Naive thymus-derived CD8-positive, alpha-beta T cell (primary cell): ENCODE results near the gene CCPG1. TPM values are rescaled to one million over a fixed set of nuclear protein-coding genes. Genes with fewer than 3 reads are reported as not detected.
A peak's percentile ranks its signal among the peaks of the same experiment; 100 is the strongest.

Source experiments
- ATAC-seq, 2 donors: fragments of 150-1000 bp; cut with Tn5 transposase in 1 of 2; sonication (Bioruptor Pico), chemical (Tn5 transposase) in 1 of 2; 1 replicate in 1 of 2; 2 replicates in 1 of 2; pipeline ENCODE4 v1.10.0; 2021; ENCODE audit warnings: mild to moderate bottlenecking in 2 of 2, moderate library complexity in 2 of 2
- POLR2A ChIA-PET: fragments of 350-600 bp; sonication (Branson Sonifier 250); formaldehyde crosslinking; loops from one replicate; lab custom pipeline; 2021; ENCODE audit warnings: antibody characterized with exemption; lab: Charles Lee
- DNase-seq, 10 donors: peaks; one replicate each; pipeline versions ENCODE4 v3.0.0 to v3.0.0-alpha.2; 2020 to 2022
- H3K27ac Mint-ChIP-seq, 10 donors: one replicate each; pipeline ENCODE4 v1.8.0; 2020 to 2022; ENCODE audit warnings: mild to moderate bottlenecking in 10 of 10, mixed read lengths in 10 of 10, moderate library complexity in 4 of 10, inconsistent platforms in 1 of 10
- H3K27me3 Mint-ChIP-seq, 5 donors: one replicate each; pipeline ENCODE4 v1.8.0; 2021 to 2022; ENCODE audit warnings: mixed read lengths in 5 of 5
- H3K36me3 Mint-ChIP-seq, 3 donors: one replicate each; pipeline ENCODE4 v1.8.0; 2020 to 2022; ENCODE audit warnings: mixed read lengths in 3 of 3, mild to moderate bottlenecking in 2 of 3, inconsistent platforms in 1 of 3
- H3K4me1 Mint-ChIP-seq, 4 donors: one replicate each; pipeline ENCODE4 v1.8.0; 2021 to 2022; ENCODE audit warnings: mixed read lengths in 4 of 4
- H3K4me3 Mint-ChIP-seq, 10 donors: one replicate each; pipeline ENCODE4 v1.8.0; 2020 to 2022; ENCODE audit warnings: mild to moderate bottlenecking in 10 of 10, mixed read lengths in 10 of 10, moderate library complexity in 6 of 10, inconsistent platforms in 1 of 10
- H3K9me3 Mint-ChIP-seq, 9 donors: one replicate each; pipeline ENCODE4 v1.8.0; 2020 to 2022; ENCODE audit warnings: mixed read lengths in 9 of 9, mild to moderate bottlenecking in 3 of 9, inconsistent platforms in 1 of 9, moderate library complexity in 1 of 9
- polyA plus RNA-seq, 3 donors: library from polyadenylated mRNA; unstranded; fragments of 300-500 nt; fragmentation: Illumina TruSeq; gene quantifications; one replicate each; pipeline ENCODE4 v1.2.3, GENCODE V29; 2021
- total RNA-seq, 8 experiments: library from RNA in 2 of 8; stranded (reverse) in 2 of 8; gene quantifications; one replicate each; pipeline ENCODE4 v1.2.3 and lab custom pipeline; 2021 to 2026

Gene CCPG1
- total and polyA plus RNA-seq, 5 experiments from 2014 or later = 13.1 to 30.9 (median 30.4) TPM

DNA sequence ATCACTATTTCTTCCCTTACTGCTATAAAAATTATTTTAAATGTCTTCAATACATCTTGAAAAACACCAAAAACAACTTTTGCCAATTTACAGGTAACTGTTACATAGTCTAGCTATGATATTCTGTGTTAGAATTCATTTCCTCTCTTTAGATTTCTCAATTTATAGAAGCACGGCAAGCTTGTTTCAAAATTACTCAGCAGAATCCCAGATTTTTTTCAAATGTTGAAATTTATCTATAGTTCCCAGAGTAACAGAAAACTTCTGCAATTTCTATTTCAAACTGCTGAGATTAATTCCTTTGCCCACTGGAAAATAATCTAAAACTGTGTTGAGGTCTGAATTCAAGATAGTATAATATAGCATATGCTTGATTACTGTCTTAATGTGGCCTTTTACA lies 41.2 kb downstream of the CCPG1 start:
- Mint-ChIP-seq H3K9me3 (no peaks in the 10 kb centered on the region), H3K27me3 (no peaks in the 10 kb centered on the region), H3K27ac (no peak overlapping the region), H3K4me1 (no peaks in the 10 kb centered on the region), H3K36me3 (peaks cover 0 to 65% (median 23%) of the 10 kb centered on the region in 3 donors), H3K4me3 (no peak overlapping the region)
- POLR2A ChIA-PET = no interaction called here
- no peak for ATAC-seq
- DNase-seq = no peak

GRCh38 chr15:55362641-55363040 lies 45.5 kb downstream of the CCPG1 start:
- Mint-ChIP-seq H3K36me3 (peaks cover 0 to 55% (median 10%) of the 10 kb centered on the region in 3 donors), H3K27me3 (no peaks in the 10 kb centered on the region), H3K27ac (no peak overlapping the region), H3K4me1 (peaks cover 0 to 2% (median 0%) of the 10 kb centered on the region in 4 donors), H3K4me3 (no peak overlapping the region), H3K9me3 (no peaks in the 10 kb centered on the region)
- POLR2A ChIA-PET = interaction anchor here (0.8 kb wide), 1 partner anchor 44 kb away, joined by 3 read pairs; the partner anchor contains the start of genes PIGB and PIGBOS1
- ATAC-seq (no peak), DNase-seq (no peak)

- peak overlapping the region in 2 of 10 donors; percentile 7 to 8 for H3K27ac Mint-ChIP-seq
- peaks cover 0 to 64% (median 9%) of the 10 kb centered on the region in 3 donors for H3K36me3 Mint-ChIP-seq
- no peaks in the 10 kb centered on the region for H3K27me3 Mint-ChIP-seq
- no peaks in the 10 kb centered on the region for H3K9me3 Mint-ChIP-seq
- POLR2A ChIA-PET = no interaction called here
- no peak overlapping the region for H3K4me3 Mint-ChIP-seq
- no peak for DNase-seq
- ATAC-seq = no peak
- peaks cover 0 to 2% (median 0%) of the 10 kb centered on the region in 4 donors for H3K4me1 Mint-ChIP-seq
Measured at GRCh38 chr15:55361048-55361447, 47.1 kb downstream of the CCPG1 start.

- POLR2A ChIA-PET = no interaction called here
- no peak for DNase-seq
- Mint-ChIP-seq H3K4me1 (peaks cover 0 to 2% (median 0%) of the 10 kb centered on the region in 4 donors), H3K27me3 (no peaks in the 10 kb centered on the region), H3K36me3 (peaks cover 0 to 71% (median 13%) of the 10 kb centered on the region in 3 donors), H3K4me3 (no peak overlapping the region), H3K9me3 (no peaks in the 10 kb centered on the region), H3K27ac (peak overlapping the region in 4 of 10 donors; percentile 7 to 36 (median 22))
- no peak for ATAC-seq
Measured at GRCh38 chr15:55360256-55360655, 47.9 kb downstream of the CCPG1 start.

DNA sequence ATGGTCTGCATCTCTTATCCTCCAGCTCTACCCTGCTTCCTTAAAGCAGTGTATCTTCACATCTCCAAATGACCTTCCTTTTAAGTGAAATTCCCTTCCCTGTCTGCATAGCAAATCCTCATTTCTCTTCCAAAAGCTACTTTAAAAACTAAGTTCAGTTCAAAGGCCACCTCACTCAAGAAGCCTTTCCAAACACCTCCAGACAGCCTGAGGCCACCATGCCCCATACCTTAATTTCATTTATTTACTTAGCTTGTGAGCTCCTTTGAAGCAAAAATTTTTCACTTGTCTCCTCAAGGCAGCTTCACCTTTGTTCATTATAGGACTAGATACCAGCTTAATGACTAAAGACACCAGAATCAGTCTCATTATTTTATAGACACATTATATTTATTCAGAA lies 49.7 kb downstream of the CCPG1 start:
- H3K36me3 Mint-ChIP-seq = peaks cover 0 to 74% (median 14%) of the 10 kb centered on the region in 3 donors
- H3K4me3 Mint-ChIP-seq = no peak overlapping the region
- H3K27me3 Mint-ChIP-seq = no peaks in the 10 kb centered on the region
- H3K4me1 Mint-ChIP-seq = peaks cover 0 to 2% (median under 1%) of the 10 kb centered on the region in 4 donors
- ATAC-seq (no peak), DNase-seq (no peak)
- H3K9me3 Mint-ChIP-seq = no peaks in the 10 kb centered on the region
- POLR2A ChIA-PET = no interaction called here
- peak overlapping the region in 8 of 10 donors; percentile 1 to 78 (median 48) for H3K27ac Mint-ChIP-seq

- Mint-ChIP-seq H3K36me3 (peaks cover 0 to 67% (median 14%) of the 10 kb centered on the region in 3 donors), H3K27ac (no peak overlapping the region), H3K4me3 (no peak overlapping the region), H3K9me3 (no peaks in the 10 kb centered on the region), H3K4me1 (peaks cover 0 to 2% (median under 1%) of the 10 kb centered on the region in 4 donors), H3K27me3 (no peaks in the 10 kb centered on the region)
- DNase-seq (no peak), ATAC-seq (no peak)
- POLR2A ChIA-PET = no interaction called here
Measured at GRCh38 chr15:55357774-55358173, 50.4 kb downstream of the CCPG1 start.

DNA sequence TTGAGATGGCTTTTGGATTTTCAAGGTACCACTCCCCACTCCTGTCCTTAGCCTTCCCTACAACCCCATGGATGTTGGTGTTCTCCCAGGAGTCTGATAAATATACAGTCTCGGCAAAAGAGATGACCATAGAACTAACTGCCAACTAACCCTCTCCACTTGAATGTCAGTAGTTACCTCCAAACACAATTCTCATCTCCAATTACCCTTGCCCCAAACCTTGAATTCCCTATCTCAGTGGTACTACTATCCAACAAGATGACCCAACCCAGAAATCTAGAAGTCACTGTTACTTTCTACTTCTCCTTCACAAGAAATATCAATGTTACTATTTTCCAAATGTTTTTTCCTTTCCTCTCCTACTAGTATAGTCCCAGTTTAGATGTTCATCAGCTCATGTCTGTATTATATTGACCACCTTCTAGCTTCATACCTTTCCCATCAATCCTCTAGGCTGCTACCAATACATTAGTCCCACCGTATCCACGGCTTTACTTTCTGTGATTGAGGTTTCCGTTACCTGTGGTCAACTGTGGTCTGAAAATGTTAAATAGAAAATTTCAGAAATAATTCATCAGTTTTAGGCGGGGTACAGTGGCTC lies 51.1 kb downstream of the CCPG1 start:
- Mint-ChIP-seq H3K27me3 (no peaks in the 10 kb centered on the region), H3K9me3 (no peaks in the 10 kb centered on the region), H3K4me3 (no peak overlapping the region), H3K27ac (peak overlapping the region in 2 of 10 donors; percentile 2), H3K36me3 (peaks cover 0 to 66% (median 14%) of the 10 kb centered on the region in 3 donors), H3K4me1 (peaks cover 0 to 2% (median under 1%) of the 10 kb centered on the region in 4 donors)
- POLR2A ChIA-PET = no interaction called here
- no peak for DNase-seq
- ATAC-seq = no peak

DNA sequence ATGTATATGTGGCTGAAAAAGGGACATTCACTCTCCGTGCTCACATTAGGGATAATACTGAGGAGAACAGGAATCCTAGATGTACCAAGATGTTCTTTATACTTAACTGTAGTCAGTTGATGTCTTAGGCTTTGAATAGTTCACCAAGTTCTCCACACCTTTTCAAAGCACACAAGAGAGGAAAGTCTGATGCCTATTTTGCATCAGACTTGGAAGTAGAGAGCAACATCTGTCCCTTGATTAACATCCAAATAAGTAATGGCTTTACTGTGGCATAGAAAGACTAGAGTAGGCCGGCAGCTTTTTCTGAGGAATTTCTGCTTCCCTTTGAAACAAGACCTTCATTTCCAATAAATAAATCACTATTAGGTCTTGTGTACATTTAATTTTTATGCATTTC lies 55.1 kb downstream of the CCPG1 start:
- H3K36me3 Mint-ChIP-seq = peaks cover 0 to 64% (median 10%) of the 10 kb centered on the region in 3 donors
- H3K27me3 Mint-ChIP-seq = no peaks in the 10 kb centered on the region
- ATAC-seq (no peak), DNase-seq (no peak)
- no peak overlapping the region for H3K27ac Mint-ChIP-seq
- H3K4me1 Mint-ChIP-seq = peaks cover 0 to 1% (median 0%) of the 10 kb centered on the region in 4 donors
- H3K9me3 Mint-ChIP-seq = no peaks in the 10 kb centered on the region
- POLR2A ChIA-PET = no interaction called here
- H3K4me3 Mint-ChIP-seq = no peak overlapping the region

DNA sequence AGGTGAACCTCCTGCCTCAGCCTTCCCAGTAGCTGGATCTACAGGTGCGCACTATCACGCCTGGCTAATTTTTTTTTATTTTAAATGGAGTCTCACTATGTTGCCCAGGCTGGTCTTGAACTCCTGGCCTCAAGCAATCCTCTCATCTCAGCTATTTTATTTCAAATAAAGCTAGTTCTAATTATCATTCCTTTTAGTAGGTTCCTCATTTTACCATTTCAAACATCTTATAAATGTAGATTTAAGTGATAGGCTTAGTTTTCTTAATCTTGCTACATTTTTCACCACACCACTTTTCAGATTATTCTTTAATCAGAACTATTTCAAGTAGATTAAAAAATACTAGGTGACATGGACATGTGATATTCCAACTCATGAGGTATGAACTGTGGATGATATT lies 58.9 kb downstream of the CCPG1 start:
- H3K36me3 Mint-ChIP-seq = peaks cover 5 to 56% (median 17%) of the 10 kb centered on the region in 3 donors
- no peaks in the 10 kb centered on the region for H3K9me3 Mint-ChIP-seq
- no peak overlapping the region for H3K4me3 Mint-ChIP-seq
- no peak for DNase-seq
- no peak overlapping the region for H3K27ac Mint-ChIP-seq
- no peak for ATAC-seq
- H3K27me3 Mint-ChIP-seq = no peaks in the 10 kb centered on the region
- POLR2A ChIA-PET = no interaction called here
- peaks cover 0 to 1% (median 0%) of the 10 kb centered on the region in 4 donors for H3K4me1 Mint-ChIP-seq

GRCh38 chr15:55348281-55348778 lies 59.8 kb downstream of the CCPG1 start:
- ATAC-seq = no peak
- Mint-ChIP-seq H3K27ac (peak overlapping the region in 3 of 10 donors; percentile 32 to 72 (median 51)), H3K36me3 (peaks cover 5 to 58% (median 24%) of the 10 kb centered on the region in 3 donors), H3K27me3 (no peaks in the 10 kb centered on the region), H3K9me3 (no peaks in the 10 kb centered on the region), H3K4me1 (no peaks in the 10 kb centered on the region), H3K4me3 (no peak overlapping the region)
- DNase-seq = no peak
- POLR2A ChIA-PET = no interaction called here

DNA sequence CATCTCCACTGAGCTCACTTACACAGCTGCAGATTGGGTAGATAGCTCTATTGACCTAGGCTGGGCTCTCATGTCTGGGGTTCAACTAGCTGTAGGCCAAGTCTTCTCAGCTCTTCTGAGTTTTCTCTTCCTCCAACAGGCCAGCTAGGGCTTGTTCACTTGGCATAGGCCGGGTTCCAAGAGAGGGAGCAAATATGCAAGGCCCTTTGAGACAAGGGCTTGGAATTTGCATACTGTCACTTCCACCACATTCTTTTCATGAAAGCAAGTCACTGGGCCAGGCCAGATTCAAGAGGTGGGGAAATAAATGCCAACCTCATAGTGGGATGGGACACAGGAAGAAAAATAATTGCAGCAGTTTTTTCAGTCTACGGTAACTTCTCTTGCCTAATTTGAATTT lies 64.0 kb downstream of the CCPG1 start:
- peaks cover 0 to 1% (median 0%) of the 10 kb centered on the region in 4 donors for H3K4me1 Mint-ChIP-seq
- DNase-seq (no peak), ATAC-seq (no peak)
- no peaks in the 10 kb centered on the region for H3K27me3 Mint-ChIP-seq
- peaks cover 5 to 55% (median 24%) of the 10 kb centered on the region in 3 donors for H3K36me3 Mint-ChIP-seq
- no peak overlapping the region for H3K4me3 Mint-ChIP-seq
- peak overlapping the region in 6 of 10 donors; percentile 48 to 86 (median 56) for H3K27ac Mint-ChIP-seq
- POLR2A ChIA-PET = no interaction called here
- no peaks in the 10 kb centered on the region for H3K9me3 Mint-ChIP-seq

DNA sequence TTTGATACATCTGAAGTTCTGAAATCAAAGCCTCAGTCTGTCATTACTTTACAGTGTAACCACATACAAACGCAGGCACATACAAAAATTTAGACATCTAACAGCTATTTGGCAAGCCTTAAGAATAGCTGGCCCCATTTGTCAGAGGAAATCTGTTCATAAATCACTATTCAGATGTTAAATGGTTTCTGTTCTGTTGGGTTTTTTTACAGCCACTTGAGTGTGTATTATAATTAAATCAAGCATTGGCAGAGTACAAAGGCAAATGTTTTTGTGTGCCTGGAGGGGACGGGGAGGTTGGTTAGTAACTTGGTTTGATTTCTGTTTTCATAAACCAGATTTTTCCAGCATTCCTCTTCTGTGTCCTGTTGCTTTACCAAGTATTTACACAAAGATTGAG lies 65.0 kb downstream of the CCPG1 start:
- Mint-ChIP-seq H3K27ac (peak overlapping the region in 1 of 10 donors; percentile 49), H3K36me3 (peaks cover 5 to 60% (median 24%) of the 10 kb centered on the region in 3 donors), H3K4me3 (no peak overlapping the region), H3K9me3 (no peaks in the 10 kb centered on the region), H3K27me3 (no peaks in the 10 kb centered on the region), H3K4me1 (peaks cover 0 to 1% (median 0%) of the 10 kb centered on the region in 4 donors)
- ATAC-seq (no peak), DNase-seq (no peak)
- POLR2A ChIA-PET = no interaction called here

- no peaks in the 10 kb centered on the region for H3K27me3 Mint-ChIP-seq
- ATAC-seq (no peak), DNase-seq (no peak)
- POLR2A ChIA-PET = no interaction called here
- H3K27ac Mint-ChIP-seq = no peak overlapping the region
- peaks cover 6 to 59% (median 10%) of the 10 kb centered on the region in 3 donors for H3K36me3 Mint-ChIP-seq
- no peak overlapping the region for H3K4me3 Mint-ChIP-seq
- no peaks in the 10 kb centered on the region for H3K9me3 Mint-ChIP-seq
- peaks cover 0 to 1% (median 0%) of the 10 kb centered on the region in 4 donors for H3K4me1 Mint-ChIP-seq
Measured at GRCh38 chr15:55337160-55337559, 71.0 kb downstream of the CCPG1 start.
